Heart left ventricle (tissue), 13 donors: ENCODE results near the gene PNPLA2.

Experiments
- POLR2A ChIP-seq, 2 donors: fragments of 450-650 bp; IDR thresholded peaks; one replicate each; pipeline ENCODE4 v1.6.1; 2017; ENCODE audit warnings: antibody characterized with exemption in 2 of 2, mild to moderate bottlenecking in 2 of 2, moderate library complexity in 2 of 2
- TF ChIP-seq, protein P1 (sequence below), 12 donors: fragments of 200-600 bp; sonication (generic) in 4 of 12; IDR thresholded peaks; one replicate each; pipeline versions ENCODE4 v1.5.0 to v1.8.0; 2018 to 2022; ENCODE audit warnings: antibody characterized with exemption in 12 of 12, mild to moderate bottlenecking in 5 of 12
- donor health status: ischemic (EF 13 %, LVEDD 7.1; RV severe dilation, severe dysfunction).
- donor health status: DM: no; HTN: yes; CAD: no.
- donor health status: DM: no; HTN: no; CAD: no.
- donor health status: ischemic (EF 25% LVEDD 6.9; RV normal size, moderate dysfunction).
- donor health status: ischemic (EF 25% LVEDD 5.7; RV mildly dilated, moderate dysfunction).
- donor health status: ischemic (EF 35%, LVEDD 5.7; RV mildly dilated, moderate dysfunction).
- donor health status: nonischemic (EF 11% LVEDD 7.7; RV severe dilation, severe dysfunction).
- donor health status: DM: yes; HTN: yes; CAD: no.
- donor health status: PGD.
- donor health status: ischemic (EF 29% LVEDD 5.4; RV normal size, mild dysfunction).
- donor health status: nonischemic (EF 23%, LVEDD 6.1; RV moderate dilation, normal function).

DNA sequence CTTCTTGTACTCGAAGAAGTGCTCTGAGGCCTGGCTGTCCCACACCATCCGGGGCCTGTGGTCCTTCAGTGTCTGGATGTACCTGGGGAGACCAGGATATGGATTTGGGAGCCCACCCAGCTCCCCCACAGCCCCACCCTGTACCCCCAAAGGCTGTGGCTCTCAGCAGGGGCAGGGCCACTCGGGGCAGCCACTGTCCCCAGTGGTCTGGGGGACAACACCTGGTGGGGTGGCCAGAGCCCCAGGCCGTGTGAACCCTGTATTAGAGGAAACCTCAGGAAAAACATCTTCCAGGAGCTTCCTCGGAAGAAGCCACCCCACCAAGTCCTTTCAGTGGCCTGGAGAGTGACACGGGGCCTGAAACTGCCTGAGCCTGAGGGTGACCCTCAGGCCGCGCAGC lies 51.7 kb downstream of the PNPLA2 start:
- TF ChIP-seq, protein P1, sequence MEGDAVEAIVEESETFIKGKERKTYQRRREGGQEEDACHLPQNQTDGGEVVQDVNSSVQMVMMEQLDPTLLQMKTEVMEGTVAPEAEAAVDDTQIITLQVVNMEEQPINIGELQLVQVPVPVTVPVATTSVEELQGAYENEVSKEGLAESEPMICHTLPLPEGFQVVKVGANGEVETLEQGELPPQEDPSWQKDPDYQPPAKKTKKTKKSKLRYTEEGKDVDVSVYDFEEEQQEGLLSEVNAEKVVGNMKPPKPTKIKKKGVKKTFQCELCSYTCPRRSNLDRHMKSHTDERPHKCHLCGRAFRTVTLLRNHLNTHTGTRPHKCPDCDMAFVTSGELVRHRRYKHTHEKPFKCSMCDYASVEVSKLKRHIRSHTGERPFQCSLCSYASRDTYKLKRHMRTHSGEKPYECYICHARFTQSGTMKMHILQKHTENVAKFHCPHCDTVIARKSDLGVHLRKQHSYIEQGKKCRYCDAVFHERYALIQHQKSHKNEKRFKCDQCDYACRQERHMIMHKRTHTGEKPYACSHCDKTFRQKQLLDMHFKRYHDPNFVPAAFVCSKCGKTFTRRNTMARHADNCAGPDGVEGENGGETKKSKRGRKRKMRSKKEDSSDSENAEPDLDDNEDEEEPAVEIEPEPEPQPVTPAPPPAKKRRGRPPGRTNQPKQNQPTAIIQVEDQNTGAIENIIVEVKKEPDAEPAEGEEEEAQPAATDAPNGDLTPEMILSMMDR (IDR thresholded peaks at IDR 0.05) = no peak
- TF ChIP-seq POLR2A (IDR thresholded peaks at IDR 0.05) = no peak
